NCI-H460 (cell line): ENCODE results near the gene SBK3. TPM values are rescaled to one million over a fixed set of nuclear protein-coding genes. Genes with fewer than 3 reads are reported as not detected.
"Not testable (repeated sequence)": the region's sequence is repeated elsewhere in the genome, so short reads cannot be mapped to it uniquely, and the experiment has no call there.

Experiments used
- DNase-seq: peaks from one replicate; pipeline ENCODE4 v3.0.0-alpha.2; 2016; ENCODE audit warnings: low read depth; ENCODE audit errors: extremely low read depth
- polyA plus RNA-seq: library from polyadenylated mRNA; depleted of rRNA; stranded (reverse); fragments of >200 nt; gene quantifications from 2 replicates; pipeline ENCODE4 v1.2.3, GENCODE V29; 2014; cell fraction: nucleus; rRNA removed
- total RNA-seq: library from RNA; depleted of rRNA; stranded (reverse); fragments of >200 nt; shearing (Covaris generic); gene quantifications from 2 replicates; pipeline ENCODE4 v1.2.3, GENCODE V29; 2014; rRNA removed

The SBK3 gene, protein sequence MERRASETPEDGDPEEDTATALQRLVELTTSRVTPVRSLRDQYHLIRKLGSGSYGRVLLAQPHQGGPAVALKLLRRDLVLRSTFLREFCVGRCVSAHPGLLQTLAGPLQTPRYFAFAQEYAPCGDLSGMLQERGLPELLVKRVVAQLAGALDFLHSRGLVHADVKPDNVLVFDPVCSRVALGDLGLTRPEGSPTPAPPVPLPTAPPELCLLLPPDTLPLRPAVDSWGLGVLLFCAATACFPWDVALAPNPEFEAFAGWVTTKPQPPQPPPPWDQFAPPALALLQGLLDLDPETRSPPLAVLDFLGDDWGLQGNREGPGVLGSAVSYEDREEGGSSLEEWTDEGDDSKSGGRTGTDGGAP
- 0.32 TPM in 1 of 2 replicates, not detected in the other for total RNA-seq
- 0.13 TPM in 1 of 2 replicates, not detected in the other for polyA plus RNA-seq

DNA sequence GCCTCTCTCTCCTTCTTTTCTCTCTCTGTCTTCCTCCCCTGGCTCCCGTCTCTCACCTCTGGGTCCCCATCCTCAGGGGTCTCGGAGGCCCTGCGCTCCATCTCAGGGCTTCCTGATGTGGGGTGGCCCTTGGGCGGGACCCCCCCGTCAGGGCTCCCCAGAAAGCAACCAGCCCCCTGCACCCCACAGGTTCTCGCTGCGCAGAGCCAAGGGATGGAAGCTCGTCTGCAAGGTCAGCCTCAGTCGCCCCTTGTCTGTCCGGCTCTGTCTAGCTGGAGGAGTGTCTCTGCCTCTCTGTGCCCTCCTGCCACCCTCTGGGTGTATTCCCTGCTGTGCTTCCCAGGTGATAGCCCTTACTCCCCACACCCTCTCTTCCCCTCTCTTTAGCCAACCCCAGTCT is at the start of gene SBK3:
SBK3 (minus strand) TSS at position 101 of the 400 bp plus-strand sequence; CDS start at position 101, 0 bp downstream.
- DNase-seq = no peak

DNA sequence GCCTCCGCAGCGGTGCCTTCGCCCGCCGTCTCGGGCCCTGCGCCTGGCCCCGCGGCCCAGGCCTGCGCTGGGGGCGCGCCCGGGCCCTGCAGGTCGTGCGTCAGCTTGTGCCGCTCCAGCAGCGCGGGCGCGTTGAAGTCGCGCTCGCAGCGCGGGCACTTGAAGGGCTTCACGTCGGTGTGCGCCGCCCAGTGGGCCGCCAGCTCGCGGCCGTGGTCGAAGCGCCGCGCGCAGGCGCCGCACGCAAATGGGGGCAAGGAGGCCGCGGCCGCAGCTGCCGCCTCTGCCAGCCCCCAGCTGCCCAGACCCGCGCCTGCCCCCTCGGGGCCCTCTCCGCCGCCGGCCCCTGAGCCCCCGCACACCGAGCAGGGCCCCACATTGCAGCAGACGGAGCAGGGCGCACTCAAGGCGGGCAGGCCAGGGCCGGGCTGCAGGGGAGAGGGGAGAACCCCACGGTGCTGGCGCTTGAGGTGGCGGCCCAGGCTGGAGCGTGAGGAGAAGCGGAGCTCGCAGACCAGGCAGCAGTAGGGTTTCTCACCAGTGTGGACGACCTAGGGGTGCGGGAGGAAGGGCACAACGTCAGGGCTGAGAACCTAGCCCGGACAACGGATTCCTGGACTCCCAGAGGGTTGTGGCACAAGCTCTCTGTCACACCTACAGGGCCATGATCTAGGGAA is 47.9 kb upstream of the SBK3 start:
- DNase-seq = no peak

DNA sequence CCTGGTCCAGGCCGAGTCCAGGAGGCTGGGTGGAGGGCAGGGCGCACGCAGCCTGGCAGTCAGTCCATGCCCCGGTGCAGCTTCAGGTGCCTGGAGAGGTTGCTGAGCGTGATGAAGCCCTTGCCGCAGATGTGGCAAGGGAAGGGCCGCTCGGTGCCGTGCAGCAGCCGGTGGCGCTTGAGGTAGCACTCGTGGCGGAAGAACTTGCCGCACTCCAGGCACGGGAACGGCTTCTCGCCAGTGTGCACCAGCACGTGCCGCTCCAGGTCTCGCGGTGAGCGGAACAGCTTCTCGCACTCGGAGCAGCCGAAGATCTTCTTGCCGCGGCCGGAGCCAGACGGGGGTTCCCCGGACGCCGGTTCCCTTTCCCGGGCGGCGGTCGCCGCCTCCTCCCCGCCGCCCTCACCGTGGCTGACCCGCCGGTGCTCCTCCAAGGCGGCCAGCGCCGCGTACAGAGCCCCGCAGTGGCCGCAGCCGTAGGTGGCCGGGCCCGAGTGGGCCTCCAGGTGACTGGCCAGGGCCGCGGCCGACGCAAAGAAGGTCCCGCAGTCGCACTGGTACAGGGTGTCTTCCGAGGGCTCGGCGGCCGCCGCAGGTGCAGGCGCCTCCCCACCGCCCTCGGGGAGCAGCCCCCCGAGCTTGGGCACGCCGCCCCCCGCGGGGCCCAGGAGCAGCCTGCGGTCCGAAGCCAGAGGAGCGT is 47.2 kb upstream of the SBK3 start:
- DNase-seq = no peak

DNA sequence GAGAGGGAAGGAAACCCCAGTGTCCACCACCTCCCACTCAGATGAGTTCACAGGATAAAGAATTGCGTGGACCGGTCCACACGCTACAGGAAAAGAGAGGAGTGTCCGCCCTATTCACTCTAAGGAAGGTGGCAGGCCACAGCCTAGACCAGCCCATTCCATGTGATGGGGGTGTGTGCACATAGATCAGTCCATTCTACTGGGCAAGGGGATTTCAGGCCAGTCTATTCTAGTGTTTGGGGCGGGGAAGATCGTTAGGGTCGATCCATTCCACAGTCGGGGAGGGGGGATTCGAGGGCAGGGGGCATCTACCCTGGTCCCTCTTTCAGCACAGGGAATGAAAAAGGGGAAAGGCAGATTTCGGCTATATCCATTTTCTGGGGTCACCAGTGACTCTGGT is 46.2 kb upstream of the SBK3 start:
- DNase-seq = no peak

DNA sequence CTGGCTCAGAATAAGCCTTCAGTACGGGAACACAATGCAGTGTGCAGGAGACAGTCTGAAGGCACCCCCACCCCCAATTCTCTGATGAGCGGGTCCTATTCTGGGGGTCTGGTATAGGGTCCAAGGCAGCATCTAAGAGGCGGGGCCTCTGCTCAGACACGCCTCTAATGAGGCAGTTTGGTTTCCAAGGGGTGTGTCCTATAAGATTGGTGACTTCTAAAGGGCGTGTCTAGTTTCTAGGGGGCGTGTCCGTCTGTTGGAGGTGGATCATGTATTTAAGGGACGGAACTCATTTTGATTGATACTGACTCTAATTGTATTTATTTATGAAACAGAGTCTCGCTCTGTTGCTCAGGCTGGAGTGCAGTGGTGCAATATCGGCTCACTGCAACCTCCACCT is 45.3 kb upstream of the SBK3 start:
- DNase-seq = no peak

DNA sequence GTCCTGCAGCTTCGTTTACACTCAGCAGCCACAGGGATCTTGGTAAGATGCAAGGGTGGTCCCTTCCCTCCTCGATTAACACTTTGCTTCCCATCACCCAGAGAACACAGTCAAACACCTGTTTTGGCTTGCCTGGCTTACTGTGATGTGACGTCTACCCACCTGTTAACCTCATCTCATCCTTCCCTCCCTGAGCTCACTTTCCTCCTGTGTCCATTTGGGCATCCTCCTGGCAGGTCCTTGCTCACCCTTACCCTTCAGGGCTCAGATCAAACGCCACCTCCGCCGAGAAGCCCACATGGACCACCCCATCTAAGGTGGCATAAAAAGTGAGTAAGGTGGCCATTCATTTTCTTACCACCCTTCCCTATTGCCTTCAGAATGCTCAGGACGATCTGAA is 44.8 kb upstream of the SBK3 start:
- no peak for DNase-seq

DNA sequence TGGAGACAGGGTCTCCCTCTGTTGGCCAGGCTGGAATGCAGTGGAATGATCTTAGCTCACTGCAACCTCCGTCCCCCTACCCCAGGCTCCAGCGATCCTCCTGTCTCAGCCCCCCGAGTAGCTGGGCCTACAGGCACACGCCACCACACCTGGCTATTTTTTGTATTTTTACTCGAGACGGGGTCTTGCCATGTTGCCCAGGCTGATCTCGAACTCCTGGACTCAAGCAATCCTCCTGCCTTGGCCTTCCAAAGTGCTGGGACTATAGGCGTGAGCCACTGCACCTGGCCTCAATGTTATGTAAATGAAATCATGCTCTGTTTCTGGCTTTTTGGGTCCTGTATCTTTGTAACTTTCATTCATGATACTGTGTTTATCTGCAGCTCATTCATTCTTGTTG is 43.4 kb upstream of the SBK3 start:
- no peak for DNase-seq

DNA sequence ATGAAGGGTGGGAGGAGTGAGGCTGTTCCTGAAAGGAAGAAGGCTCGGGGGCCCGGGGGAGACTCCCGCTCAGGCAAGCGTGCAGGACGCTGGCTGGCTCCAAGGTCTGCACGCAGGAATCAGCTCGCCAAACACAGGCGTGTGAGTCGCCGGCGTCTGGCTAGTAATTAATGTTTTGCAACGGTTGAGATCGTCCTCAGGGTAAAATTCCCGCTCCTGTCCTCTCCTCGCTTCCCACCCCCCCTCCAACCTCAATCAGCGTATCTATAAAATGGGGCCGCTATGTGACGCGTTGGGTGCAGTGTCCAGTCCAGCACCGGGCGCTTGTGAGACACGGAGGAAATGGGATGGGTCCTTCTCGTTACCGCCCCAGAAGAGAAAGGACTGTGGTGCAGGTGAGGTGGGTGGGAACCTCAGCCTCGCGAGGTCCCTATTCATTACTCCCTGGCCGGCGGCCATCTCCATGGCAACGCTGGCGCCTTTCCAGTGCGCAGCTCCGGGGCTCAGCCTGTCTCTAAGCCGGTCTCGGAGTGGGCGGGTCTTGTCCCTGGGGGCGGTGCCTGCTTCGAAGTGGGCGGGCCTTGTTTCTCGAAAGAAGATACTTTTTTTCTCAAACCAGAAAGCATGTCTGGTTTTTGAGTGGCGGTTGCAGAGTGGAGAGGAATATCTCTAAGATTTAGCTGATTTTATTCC is 41.8 kb upstream of the SBK3 start:
- DNase-seq = peak; percentile 68

DNA sequence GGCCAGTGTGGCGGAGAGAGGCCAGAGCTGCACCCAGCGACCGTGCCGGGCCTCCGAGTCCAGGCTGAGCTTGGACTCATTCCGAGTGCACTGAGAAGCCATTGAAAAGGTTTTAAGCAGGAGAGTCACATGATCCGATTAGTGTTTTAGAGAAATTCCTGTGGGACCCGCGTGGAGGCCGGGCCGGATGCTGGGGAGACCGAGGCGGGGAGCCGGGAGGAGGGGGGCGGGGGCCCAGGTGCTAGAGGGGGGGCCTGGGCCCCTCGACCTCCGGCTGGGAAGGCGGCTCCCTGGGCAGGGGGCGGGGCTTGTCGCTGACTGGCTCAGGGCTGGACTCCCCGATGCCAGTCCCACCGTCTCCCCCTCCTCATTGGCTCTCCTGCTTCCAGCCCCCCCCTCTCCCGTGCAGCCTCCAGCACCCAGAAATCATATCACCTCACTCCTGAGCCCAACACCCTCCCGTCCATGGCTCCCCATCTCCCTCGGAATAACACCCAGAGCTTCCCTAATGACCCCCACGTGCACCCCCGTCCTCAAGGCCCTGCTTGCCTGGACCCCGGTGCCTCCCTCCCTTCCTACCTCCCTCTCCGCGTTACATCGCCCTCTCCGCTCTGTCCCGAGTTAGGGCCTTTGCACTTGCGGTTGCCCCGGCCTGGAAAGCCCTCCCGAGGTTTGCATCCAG is 40.5 kb upstream of the SBK3 start:
- DNase-seq = no peak

DNA sequence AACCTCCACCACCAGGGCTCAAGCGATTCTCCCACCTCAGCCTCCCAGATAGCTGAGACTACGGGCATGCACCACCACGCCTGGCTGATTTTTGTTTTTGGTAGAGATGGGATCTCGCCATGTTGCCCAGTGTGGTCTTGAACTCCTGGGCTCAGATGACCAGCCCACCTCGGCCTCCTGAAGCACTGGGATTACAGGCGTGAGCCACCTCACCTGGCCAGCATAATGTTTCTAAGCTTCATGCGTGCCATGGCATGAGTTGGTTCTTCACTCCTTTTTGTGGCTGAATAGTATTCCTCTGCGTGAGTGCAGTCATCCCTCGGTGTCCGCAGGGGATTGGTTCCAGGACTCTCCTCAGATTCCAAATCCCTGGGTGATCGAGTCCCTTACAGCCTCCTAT is 39.5 kb upstream of the SBK3 start:
- DNase-seq = no peak

DNA sequence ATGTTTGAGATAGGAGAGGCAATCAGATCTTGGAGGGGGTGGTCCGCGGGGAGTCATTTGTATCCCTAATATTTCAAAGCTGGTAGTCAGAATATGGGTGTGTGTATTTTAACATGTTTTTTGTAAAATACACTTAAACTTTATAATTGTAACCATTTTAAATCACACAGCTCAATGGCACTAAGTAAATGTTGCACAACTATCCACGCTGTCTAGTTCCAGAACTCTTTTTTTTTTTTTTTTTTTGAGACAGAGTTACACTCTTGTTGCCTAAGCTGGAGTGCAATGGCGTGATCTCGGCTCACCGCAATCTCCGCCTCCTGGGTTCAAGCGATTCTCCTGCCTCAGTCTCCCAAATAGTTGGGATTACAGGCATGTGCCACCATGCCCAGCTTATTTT is 38.6 kb upstream of the SBK3 start:
- DNase-seq = not testable (repeated sequence)

DNA sequence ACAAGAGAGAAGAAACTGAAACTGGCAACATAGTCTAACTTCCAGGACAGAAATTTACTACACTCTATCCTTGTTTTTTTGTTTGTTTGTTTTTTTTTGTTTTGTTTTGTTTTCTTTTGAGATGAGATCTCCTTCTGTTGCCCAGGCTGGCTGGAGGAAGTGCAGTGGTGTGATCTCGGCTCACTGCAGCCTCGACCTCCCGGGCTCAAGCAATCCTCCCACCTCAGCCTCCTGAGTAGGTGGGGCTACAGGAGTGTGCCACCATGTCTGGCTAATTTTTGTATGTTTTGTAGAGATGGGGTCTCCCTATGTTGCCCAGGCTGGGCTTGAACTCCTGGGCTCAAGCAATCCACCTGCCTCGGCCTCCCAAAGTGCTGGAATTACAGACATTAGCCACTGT is 36.9 kb upstream of the SBK3 start:
- not testable (repeated sequence) for DNase-seq

DNA sequence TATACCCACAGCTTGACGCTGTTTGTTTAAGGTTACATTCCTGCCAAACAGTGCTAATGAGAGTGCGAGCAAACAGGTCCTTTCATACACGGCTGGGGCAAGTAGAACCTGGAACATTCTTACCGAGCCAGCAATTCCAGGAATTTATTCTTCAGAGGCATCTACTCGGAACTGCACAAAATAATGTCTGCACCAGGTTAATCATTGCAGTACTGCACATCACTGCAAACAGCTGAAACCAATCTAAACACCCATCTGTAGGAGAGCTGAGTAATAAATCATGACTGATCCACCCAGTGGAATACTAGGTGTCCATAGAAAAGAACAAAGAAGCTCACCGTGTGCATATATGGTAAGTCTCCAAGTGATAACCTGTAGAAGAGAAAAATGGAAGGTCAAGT is 36.5 kb upstream of the SBK3 start:
- DNase-seq = no peak

DNA sequence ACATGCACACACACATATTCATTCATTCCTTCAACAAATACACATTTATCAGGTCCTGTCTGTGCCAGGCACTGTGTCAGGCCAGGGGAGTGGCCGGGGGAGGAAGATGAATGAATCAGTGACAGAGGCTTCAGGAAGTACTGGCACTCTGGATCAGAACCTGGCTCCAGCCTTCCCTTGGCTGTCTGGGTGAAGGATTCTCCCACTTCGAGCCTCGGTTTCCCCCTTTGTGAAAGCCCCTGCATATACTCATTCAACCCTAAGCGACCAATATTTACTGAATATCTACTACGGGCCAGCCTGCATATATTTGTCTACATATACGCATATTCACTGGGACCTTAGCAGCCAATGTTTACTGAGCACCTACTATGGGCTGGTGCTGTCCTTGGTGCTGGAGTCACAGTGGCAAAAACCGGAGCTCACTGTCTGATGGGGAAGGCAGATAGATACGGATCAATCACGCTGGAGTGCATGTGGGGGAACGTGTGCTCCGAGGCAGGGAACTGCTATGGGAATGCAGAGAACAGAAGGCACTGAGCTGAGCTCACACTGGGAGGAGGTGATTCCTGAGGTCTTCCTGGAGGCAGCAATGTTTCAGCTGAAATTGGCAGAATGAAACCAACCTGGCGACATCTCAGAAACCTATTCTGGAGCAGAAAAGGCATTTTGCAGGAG is 35.9 kb upstream of the SBK3 start:
- DNase-seq = no peak

DNA sequence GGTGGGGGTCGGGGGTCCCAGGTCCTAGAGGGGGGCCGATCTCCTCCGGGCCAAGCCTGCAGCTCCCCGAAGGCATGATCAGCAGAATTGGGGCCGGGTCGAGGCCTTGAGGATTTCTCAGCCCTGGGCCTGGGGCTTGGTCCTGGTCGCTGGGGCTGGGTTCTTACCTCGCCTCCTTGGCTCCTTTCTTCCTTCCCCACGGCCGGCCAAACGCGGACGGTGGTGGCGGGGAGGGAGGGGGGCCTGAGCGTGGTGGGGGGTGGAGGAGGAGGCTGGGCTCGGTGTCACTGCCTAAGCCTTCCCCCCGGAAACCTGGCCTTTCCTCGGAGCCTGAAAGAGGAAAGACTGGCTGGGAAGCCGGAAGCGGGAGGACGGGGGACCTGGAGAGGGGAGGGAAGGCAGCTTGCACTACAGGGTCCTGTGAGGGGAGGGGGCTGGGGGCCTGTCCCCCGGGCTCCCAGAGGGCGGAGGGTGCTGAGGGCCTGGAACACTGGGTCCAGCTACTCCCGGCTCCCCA is 35.3 kb upstream of the SBK3 start, which contains the start of gene ZNF579:
ZNF579 (minus strand) TSS at position 221 of the 517 bp plus-strand sequence. CDS start 1,209 bp downstream, outside the sequence.
- peak; percentile 72 for DNase-seq

DNA sequence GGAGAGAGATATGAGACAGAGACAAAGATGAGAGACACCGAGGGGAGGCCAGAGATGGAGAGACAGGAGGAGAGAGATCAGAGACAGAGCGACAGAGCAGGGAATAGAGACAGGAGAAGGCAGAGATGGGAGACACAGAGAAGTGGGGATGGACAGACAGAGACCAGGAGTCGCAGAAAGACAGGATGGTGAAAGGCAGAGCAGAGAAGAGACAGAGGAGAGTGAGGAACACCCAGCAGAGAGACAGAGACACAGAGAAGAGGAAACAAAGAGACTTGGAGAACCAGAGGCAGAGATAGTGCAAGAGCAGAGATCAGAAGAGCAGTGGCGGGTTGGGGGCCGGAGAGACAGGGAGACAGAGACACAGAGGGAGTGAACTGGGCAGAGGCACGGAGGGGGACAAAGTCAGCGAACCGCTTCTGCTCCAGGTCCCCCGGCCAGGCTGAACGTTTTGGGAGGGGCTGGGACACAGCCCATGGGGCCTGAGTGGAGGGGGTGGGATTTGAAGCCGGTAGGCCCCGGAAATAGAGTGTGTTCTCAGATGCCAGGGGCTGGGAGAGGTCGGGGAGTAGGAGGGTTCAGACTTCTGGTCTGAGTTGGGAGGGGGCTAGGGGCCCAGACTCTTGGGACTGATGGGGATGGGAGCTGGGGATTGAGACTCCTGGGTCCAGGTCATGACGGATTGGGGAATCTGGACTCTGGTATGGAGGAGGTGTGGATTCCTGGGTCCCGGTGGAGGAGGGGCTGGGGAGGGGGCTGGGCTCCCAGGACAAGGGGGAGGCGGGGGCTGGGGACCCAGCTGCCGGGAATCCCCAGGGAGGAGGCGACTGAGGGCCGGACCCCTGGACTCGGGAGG is 34.7 kb upstream of the SBK3 start:
- DNase-seq = no peak

DNA sequence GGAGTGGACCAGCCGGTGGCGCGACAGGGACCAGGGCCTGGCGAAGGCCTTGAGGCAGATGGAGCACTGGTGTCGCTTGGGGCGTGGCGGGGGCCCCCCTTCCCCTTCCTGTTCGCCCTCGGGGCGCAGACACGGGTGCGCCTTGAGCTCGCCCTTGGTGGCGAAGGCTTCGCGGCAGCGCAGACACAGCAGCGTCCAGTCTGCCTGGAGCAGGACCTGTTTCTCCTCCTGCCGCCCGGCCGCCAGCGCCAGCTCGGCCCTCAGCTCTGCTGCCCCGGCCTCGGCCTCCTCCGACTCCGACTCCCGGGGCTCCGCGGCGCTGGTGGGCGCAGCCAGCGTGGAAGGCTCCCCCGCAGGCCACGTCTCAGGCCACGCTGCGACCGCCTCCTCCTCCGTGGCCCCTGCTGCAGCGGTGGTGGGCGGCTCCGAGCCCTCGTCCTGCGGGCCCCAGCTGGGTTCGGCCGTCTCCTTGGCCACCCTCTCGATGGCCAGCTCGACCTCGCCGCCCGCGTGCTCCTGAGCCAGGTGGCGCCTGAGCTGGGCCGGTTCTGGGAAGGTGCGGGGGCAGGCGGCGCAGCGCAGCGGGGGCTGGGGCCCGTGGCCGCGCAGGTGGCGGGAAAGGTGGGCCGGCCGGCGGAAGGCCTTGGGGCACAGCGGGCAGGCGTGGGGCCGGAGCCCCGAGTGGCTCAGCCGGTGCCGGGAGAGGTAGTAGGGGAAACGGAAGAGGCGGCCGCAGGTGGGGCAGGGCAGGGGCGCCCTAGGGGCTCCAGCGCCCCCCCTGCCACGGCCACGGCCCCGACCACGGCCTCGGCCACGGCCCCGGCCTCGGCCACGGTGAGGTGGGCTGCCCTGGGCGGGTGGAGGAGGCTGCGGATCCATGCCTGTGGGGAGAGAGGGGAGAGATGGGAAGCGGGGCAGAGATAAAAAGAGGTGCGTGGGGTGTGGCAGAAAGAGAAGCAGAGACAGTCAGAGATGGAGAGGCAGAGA is 33.7 kb upstream of the SBK3 start:
- DNase-seq = no peak
